GM12872 (cell line): ENCODE data around the gene SH3BGRL.

Experiments used
- TF ChIP-seq, protein P1 (sequence below): IDR thresholded peaks from 3 replicates; pipeline ENCODE4 v1.5.1; 2011; ENCODE audit warnings: low read depth, mild to moderate bottlenecking, low read length, moderate library complexity; ENCODE audit not compliant: insufficient read depth

SH3BGRL gene

DNA sequence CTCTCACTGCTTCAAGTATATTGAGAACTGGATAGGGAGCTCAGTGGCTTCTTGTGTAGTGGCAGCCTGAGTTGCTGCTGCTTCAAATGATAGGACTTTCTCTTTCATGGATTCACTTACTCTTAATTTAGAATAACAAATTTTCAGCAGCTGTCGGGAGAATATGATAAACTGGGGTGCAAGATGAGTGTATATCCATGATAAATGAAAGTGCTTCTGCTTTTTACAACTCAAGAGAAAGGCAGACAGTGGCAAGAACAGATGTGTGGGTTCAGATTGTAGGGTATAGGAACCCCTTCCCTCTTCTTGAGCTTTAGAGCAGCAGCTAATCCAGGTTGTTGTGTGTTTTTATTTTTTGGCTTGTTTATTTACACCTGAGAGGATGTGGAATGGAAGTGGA, 1.0 kb downstream of the SH3BGRL start:
- TF ChIP-seq, protein P1, sequence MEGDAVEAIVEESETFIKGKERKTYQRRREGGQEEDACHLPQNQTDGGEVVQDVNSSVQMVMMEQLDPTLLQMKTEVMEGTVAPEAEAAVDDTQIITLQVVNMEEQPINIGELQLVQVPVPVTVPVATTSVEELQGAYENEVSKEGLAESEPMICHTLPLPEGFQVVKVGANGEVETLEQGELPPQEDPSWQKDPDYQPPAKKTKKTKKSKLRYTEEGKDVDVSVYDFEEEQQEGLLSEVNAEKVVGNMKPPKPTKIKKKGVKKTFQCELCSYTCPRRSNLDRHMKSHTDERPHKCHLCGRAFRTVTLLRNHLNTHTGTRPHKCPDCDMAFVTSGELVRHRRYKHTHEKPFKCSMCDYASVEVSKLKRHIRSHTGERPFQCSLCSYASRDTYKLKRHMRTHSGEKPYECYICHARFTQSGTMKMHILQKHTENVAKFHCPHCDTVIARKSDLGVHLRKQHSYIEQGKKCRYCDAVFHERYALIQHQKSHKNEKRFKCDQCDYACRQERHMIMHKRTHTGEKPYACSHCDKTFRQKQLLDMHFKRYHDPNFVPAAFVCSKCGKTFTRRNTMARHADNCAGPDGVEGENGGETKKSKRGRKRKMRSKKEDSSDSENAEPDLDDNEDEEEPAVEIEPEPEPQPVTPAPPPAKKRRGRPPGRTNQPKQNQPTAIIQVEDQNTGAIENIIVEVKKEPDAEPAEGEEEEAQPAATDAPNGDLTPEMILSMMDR, result no peak

DNA sequence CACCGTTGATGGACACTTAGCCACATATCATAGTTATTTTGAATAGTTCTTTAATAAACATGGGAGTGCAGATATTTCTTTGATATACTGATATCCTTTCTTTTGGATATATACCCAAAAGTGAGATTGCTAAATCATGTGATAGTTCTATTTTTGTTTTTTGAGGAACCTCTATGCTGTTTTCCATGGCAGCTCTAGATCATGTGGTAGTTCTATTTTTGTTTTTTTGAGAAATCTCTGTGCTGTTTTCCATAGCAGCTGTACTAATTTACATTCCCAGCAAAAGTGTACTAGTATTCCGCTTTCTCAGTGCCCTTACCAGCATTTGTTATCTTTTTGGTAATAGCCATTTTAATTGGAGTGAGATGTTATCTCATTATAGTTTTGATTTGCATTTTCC, 3.6 kb downstream of the SH3BGRL start:
- TF ChIP-seq, protein P1, result no peak

DNA sequence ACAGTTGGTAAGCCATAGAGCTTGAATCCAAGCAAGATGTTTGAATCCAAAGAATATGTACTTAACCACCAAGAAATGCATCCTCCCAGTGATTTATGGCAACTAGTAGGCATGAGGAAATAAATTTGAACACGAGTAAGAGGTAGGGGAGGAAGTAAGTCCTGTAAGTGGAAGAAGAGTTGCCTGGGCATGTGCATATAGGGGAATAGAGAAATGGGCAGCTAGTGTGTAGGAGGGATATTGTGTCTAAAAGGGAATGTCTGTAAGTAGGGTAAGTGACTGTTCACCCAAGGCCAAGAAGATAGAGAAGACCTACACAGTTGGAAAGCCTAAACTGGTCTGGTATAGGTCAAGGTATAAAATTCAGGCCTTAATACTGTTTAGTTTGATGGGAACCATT, 4.6 kb downstream of the SH3BGRL start:
- TF ChIP-seq, protein P1, result no peak

DNA sequence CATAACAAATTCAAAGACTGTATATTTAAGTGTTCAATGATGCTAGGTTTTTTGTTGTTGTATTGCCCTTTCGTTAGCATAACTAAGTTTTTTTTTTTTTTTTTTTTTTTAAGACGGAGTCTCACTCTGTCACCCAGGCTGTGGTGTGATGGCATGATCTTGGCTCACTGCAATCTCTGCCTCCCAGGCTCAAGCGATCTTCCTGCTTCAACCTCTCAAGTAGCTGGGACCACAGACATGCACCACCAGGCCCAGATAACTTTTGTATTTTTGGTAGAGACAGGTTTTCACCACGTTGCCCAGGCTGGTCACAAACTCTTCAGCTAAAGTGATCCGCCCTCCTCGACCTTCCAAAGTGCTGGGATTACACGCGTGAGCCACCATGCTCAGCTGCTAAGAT, 7.0 kb downstream of the SH3BGRL start:
- TF ChIP-seq, protein P1, result no peak

DNA sequence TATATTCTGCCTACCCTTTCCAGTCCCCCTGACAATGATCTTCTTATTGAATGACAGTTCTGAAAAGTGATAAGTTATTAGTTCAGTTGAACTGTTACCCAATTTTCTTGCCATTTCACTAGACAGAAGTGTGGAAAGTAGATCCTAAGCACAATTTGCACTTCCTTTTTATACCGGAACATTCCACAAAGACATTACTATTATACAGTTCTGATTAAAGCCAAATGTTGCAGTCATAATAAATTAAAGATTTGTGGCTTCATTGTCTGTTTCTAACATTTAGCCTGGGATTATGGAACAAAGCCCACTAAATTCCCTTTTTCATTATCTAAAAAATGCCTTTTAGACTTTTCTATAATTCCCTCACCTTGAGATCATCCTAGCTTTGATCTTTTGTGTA, 13.8 kb downstream of the SH3BGRL start:
- TF ChIP-seq, protein P1, result no peak

DNA sequence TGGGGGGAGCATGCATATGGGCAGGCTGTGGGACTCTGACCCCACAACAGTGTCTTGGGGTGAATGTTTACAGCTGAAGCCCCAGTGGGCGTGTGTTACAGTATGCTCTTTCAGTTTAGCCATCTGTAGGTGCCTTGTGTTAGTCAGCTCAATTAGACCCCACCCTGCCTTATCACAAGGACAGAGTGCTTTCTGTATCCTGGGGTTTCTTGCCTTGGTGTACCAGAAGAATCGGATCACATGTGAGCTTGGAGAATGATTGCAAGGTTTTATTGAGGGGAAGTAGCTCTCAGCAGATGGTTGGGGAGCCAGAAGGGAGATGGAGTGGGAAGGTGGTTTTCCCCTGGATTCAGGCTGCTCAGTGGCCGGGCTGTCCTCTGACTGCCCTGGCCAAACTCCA, 27.3 kb downstream of the SH3BGRL start:
- TF ChIP-seq, protein P1, result no peak

DNA sequence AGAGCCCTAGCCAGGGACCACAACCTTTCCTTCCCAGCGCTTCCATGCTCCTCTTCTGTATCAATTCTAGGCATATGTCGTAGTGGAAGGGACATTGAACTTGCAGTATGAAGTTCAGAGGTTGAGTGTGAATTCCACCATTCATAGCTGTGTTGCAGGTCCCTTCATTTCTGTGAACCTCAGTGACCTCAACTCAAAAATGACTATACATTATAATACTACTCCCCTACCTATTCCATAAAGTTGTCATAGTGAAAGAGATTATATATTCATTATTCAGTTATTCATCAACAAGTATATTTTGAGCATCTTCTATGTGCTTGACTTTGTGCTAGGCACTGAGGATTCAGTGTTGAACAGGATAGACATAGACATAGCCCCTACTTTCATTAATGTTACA, 28.0 kb downstream of the SH3BGRL start:
- TF ChIP-seq, protein P1, result no peak

DNA sequence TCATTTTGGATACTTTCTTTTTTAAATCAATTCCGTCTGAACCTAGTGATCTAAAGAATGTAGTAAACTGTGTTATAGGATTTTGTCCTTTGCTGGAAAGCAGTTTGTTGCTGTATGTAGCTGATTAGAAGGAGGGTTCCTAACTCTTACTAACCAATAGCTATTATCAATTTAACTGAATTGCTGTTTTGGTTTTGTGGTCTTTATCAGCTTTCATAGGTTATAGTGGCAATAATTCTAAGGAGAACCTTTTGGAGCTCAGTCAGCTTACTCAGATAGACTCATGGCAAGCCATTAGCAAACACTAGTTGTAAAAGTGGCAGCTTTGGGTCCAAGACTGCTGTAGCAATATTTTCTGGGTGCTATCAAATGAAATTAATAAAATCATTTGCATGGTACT, 29.6 kb downstream of the SH3BGRL start:
- TF ChIP-seq, protein P1, result no peak
